H1 (cell line): ENCODE results near the gene LGALS1.

ENCODE experiments used
- BRCA1 ChIP-seq: IDR thresholded peaks from 2 replicates; pipeline ENCODE4 v1.6.1; 2012; ENCODE audit warnings: low read depth, low read length, improper control_type of control experiment
- CTCF ChIP-seq, 3 experiments: IDR thresholded peaks; 1 replicate in 2 of 3; 2 replicates in 1 of 3; pipeline versions ENCODE4 v1.5.1 to v1.6.1; 2011; ENCODE audit warnings: low read length in 3 of 3, mild to moderate bottlenecking in 3 of 3, inconsistent platforms in 2 of 3, low read depth in 1 of 3, moderate library complexity in 1 of 3; ENCODE audit not compliant: insufficient read depth in 1 of 3; ENCODE audit errors: control extremely low read depth in 1 of 3
- EP300 ChIP-seq, 2 experiments: IDR thresholded peaks; 1 replicate in 1 of 2; 2 replicates in 1 of 2; pipeline ENCODE4 v1.6.1; 2011 to 2012; ENCODE audit warnings: low read depth in 2 of 2, low read length in 2 of 2, mild to moderate bottlenecking in 2 of 2, borderline replicate concordance in 1 of 2, inconsistent platforms in 1 of 2, moderate library complexity in 1 of 2
- EZH2 ChIP-seq: fragments of 200-600 bp; sonication (generic); IDR thresholded peaks from 2 replicates; pipeline ENCODE4 v1.7.1; 2012; ENCODE audit warnings: low read depth, mild to moderate bottlenecking, moderate library complexity, low read length, inconsistent platforms; ENCODE audit not compliant: severe bottlenecking
- GABPA ChIP-seq: IDR thresholded peaks from 2 replicates; pipeline ENCODE4 v1.6.1; 2011; ENCODE audit warnings: mild to moderate bottlenecking, low read length, moderate library complexity, borderline replicate concordance; ENCODE audit not compliant: insufficient read depth
- JUND ChIP-seq: IDR thresholded peaks from 2 replicates; pipeline ENCODE4 v1.6.1; 2011; ENCODE audit warnings: mild to moderate bottlenecking, improper control_type of control experiment, low read length
- POLR2A ChIP-seq, 2 experiments: IDR thresholded peaks; 1 replicate in 1 of 2; 2 replicates in 1 of 2; pipeline ENCODE4 v1.6.1; 2011; ENCODE audit warnings: low read depth in 2 of 2, low read length in 2 of 2, mild to moderate bottlenecking in 2 of 2; ENCODE audit errors: control extremely low read depth in 1 of 2
- POLR2AphosphoS5 ChIP-seq: IDR thresholded peaks from 2 replicates; pipeline ENCODE4 v1.6.1; 2011; ENCODE audit warnings: low read depth, low read length
- RNF2 ChIP-seq: fragments of 200-900, 300-1000 bp; sonication (generic); IDR thresholded peaks from 2 replicates; pipeline ENCODE4 v1.7.1; 2016; ENCODE audit warnings: borderline replicate concordance, low read depth, mild to moderate bottlenecking, antibody characterized with exemption, low read length; ENCODE audit not compliant: poor library complexity, severe bottlenecking; ENCODE audit errors: missing control alignments
- SUZ12 ChIP-seq: fragments of 200-600 bp; sonication (generic); IDR thresholded peaks from 2 replicates; pipeline ENCODE4 v1.6.1; 2012; ENCODE audit warnings: mild to moderate bottlenecking, inconsistent platforms, low read length, moderate library complexity, mixed read lengths
- TAF7 ChIP-seq: optimal IDR thresholded peaks from 2 replicates; pipeline ENCODE3; 2011; ENCODE audit warnings: low read depth, mild to moderate bottlenecking, inconsistent platforms, low read length, moderate library complexity, borderline replicate concordance
- YY1 ChIP-seq: IDR thresholded peaks from 2 replicates; pipeline ENCODE4 v1.6.1; 2011; ENCODE audit warnings: low read depth, mild to moderate bottlenecking, low read length

GRCh38 chr22:37705205-37705604, 29.8 kb downstream of the LGALS1 start:
- TF ChIP-seq EP300 (IDR thresholded peaks at IDR 0.05; ENCODE audit: borderline replicate concordance in 1 of 2, low read depth in 2 of 2, low read length in 2 of 2) (no peak), POLR2AphosphoS5 (no peak), CTCF (IDR thresholded peaks at IDR 0.05; ENCODE audit: control extremely low read depth in 1 of 3, insufficient read depth in 1 of 3, low read depth in 1 of 3, low read length in 3 of 3) (no peak), TAF7 (no peak), EZH2 (no peak), SUZ12 (no peak), BRCA1 (no peak), GABPA (no peak), YY1 (no peak), POLR2A (IDR thresholded peaks at IDR 0.05; ENCODE audit: control extremely low read depth in 1 of 2, low read depth in 2 of 2, low read length in 2 of 2) (no peak), JUND (no peak), RNF2 (no peak)
